ENCODE measurements around the gene SIX6. TPM values are rescaled to one million over a fixed set of nuclear protein-coding genes. Genes with fewer than 3 reads are reported as not detected.
A peak's percentile ranks its signal among the peaks of the same experiment; 100 is the strongest.

The SIX6 gene
- total and polyA plus RNA-seq, 2 of the 13 experiments (the other 11 are each of a cell fraction or from before 2014, with no cell fraction given): not detected

- peak; percentile 64; the same call in 1 of the 2 replicates for TF ChIP-seq TFDP1 (CRISPR knock-in tag; IDR thresholded peaks at IDR 0.05; ENCODE audit: borderline replicate concordance)
- no peak for TF ChIP-seq MXI1 (IDR thresholded peaks at IDR 0.05; ENCODE audit: borderline replicate concordance, low read depth, low read length)
- 0 out of 2 replicates have a peak, but pooled peaks have one; percentile 22 for TF ChIP-seq ZNF225 (CRISPR knock-in tag; IDR thresholded peaks at IDR 0.05)
- no peak for TF ChIP-seq ZBTB20 (CRISPR knock-in tag; IDR thresholded peaks at IDR 0.05; ENCODE audit: borderline replicate concordance, low read depth)
- no peak for TF ChIP-seq PAX8 (CRISPR knock-in tag; IDR thresholded peaks at IDR 0.05; ENCODE audit: borderline replicate concordance)
- peak; percentile 78 for TF ChIP-seq XRCC5 (optimal IDR thresholded peaks at IDR 0.05; ENCODE audit: low read length)
- TF ChIP-seq DMTF1 (CRISPR knock-in tag; IDR thresholded peaks at IDR 0.05): no peak
- TF ChIP-seq MEIS2 (CRISPR knock-in tag; IDR thresholded peaks at IDR 0.05): 0 out of 2 replicates have a peak, but pooled peaks have one; percentile 40
- TF ChIP-seq RNF2 (conservative IDR thresholded peaks at IDR 0.05; ENCODE audit: low read depth): peak; percentile 66
- peak; percentile 59 for TF ChIP-seq RAD21 (CRISPR knock-in tag; IDR thresholded peaks at IDR 0.05)
- TF ChIP-seq, protein P1, sequence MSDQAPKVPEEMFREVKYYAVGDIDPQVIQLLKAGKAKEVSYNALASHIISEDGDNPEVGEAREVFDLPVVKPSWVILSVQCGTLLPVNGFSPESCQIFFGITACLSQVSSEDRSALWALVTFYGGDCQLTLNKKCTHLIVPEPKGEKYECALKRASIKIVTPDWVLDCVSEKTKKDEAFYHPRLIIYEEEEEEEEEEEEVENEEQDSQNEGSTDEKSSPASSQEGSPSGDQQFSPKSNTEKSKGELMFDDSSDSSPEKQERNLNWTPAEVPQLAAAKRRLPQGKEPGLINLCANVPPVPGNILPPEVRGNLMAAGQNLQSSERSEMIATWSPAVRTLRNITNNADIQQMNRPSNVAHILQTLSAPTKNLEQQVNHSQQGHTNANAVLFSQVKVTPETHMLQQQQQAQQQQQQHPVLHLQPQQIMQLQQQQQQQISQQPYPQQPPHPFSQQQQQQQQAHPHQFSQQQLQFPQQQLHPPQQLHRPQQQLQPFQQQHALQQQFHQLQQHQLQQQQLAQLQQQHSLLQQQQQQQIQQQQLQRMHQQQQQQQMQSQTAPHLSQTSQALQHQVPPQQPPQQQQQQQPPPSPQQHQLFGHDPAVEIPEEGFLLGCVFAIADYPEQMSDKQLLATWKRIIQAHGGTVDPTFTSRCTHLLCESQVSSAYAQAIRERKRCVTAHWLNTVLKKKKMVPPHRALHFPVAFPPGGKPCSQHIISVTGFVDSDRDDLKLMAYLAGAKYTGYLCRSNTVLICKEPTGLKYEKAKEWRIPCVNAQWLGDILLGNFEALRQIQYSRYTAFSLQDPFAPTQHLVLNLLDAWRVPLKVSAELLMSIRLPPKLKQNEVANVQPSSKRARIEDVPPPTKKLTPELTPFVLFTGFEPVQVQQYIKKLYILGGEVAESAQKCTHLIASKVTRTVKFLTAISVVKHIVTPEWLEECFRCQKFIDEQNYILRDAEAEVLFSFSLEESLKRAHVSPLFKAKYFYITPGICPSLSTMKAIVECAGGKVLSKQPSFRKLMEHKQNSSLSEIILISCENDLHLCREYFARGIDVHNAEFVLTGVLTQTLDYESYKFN (CRISPR knock-in tag; conservative IDR thresholded peaks at IDR 0.05): 0 out of 2 replicates have a peak, but pooled peaks have one; percentile 11
- TF ChIP-seq ZNF670 (CRISPR knock-in tag; IDR thresholded peaks at IDR 0.05; ENCODE audit: borderline replicate concordance): no peak
- TF ChIP-seq ZNF687 (CRISPR knock-in tag; IDR thresholded peaks at IDR 0.05): peak; percentile 69
- 0 out of 2 replicates have a peak, but pooled peaks have one; percentile 52 for TF ChIP-seq ZSCAN20 (CRISPR knock-in tag; IDR thresholded peaks at IDR 0.05; ENCODE audit: borderline replicate concordance)
Measured at GRCh38 chr14:60514741-60515491, 6.0 kb downstream of the SIX6 start (continued).
